HFF-Myc (cell line): Measurements from ENCODE around the gene ZNF444.
A peak's percentile ranks its signal among the peaks of the same experiment; 100 is the strongest.

ENCODE experiments used
- DNase-seq: peaks from one replicate; pipeline ENCODE4 v3.0.0-alpha.2; 2011; ENCODE audit warnings: low read depth; ENCODE audit errors: extremely low read depth
- H3K4me3 ChIP-seq: replicated peaks from 2 replicates; pipeline ENCODE4 v1.5.1; 2011; ENCODE audit warnings: low read depth, mild to moderate bottlenecking, control low read depth, low read length
- TF ChIP-seq, protein P1 (sequence below): IDR thresholded peaks from 2 replicates; pipeline ENCODE4 v1.5.1; 2012; ENCODE audit warnings: mild to moderate bottlenecking, low read depth, low read length, control low read depth; ENCODE audit errors: missing control alignments

Gene ZNF444

DNA sequence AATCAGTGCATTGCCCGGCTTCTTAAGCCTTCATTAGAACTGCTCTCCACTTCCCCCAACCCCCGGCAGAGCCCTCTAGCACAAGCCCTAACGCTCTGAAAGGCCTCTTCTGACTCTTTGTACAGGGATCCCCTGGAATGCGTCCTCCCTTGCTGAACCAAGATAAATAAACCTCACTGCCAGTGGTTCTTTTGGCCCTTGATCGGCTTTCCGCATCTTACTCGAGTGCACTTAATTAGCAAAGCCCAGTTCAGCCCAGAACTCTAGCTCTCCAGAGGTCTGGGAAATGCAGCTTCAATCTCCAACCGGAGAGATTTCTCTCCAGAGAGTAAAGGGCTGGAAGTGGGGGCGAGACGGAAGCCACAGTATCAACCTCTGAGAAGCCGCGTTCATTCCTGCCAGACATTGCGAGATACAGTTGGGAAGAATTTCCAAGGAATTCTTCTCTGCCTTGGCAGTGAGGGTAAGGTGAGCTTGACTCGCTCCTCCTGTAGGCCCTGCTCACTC is 8.7 kb upstream of the ZNF444 start:
- no peak overlapping the region for H3K4me3 ChIP-seq
- TF ChIP-seq, protein P1, sequence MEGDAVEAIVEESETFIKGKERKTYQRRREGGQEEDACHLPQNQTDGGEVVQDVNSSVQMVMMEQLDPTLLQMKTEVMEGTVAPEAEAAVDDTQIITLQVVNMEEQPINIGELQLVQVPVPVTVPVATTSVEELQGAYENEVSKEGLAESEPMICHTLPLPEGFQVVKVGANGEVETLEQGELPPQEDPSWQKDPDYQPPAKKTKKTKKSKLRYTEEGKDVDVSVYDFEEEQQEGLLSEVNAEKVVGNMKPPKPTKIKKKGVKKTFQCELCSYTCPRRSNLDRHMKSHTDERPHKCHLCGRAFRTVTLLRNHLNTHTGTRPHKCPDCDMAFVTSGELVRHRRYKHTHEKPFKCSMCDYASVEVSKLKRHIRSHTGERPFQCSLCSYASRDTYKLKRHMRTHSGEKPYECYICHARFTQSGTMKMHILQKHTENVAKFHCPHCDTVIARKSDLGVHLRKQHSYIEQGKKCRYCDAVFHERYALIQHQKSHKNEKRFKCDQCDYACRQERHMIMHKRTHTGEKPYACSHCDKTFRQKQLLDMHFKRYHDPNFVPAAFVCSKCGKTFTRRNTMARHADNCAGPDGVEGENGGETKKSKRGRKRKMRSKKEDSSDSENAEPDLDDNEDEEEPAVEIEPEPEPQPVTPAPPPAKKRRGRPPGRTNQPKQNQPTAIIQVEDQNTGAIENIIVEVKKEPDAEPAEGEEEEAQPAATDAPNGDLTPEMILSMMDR, result no peak
- DNase-seq, result no peak

DNA sequence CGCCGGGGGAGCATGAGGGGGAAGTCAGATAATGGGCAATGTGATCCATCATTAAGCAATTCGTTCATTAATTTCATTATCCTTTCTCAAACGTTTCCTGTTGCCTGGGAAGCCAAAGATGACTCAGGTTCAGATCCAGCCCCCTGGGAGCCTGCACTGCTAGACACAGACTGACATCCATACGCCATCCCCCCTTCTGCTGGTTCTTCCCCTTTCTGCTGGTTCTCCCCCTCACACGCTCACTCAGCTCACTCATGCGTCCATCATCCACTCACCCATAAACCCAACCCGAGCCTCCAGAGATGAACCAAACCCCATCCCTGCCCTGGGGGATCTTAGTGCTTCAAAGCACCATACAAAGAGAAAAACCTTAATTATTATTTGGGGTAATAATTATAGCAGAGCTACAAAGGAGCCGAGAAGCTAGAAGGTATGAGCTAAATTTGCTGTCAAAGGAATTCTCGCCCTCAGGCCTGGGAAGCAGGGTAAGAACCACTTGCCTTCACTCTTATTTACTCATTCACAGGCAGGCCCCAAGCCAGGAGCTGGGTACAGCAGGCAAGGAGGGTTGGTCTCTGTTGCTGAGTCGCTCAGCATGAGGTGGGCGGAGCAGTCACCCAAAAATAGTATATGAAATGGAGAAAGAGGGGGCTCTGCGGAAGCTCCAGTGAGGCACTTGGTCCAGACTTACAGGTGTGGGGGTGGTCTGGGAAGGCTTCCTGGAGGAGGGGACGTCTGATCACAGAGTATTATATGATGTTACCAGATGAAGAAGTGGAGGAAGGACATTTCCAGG is 7.0 kb upstream of the ZNF444 start:
- TF ChIP-seq, protein P1, result no peak
- no peak for DNase-seq
- H3K4me3 ChIP-seq, result no peak overlapping the region

DNA sequence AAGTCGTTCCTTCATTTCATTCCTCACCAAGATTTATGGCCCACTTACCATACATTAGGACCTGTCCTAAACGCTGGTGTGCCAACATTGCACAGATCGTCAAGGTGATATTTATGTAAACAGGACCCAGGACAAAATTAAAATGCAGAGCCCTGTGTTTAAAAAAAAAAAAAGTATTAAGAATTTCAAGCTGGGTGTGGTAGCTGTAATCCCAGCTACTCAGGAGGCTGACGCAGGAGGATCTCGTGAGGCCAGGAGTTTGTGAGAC is 6.5 kb upstream of the ZNF444 start:
- TF ChIP-seq, protein P1, result no peak
- no peak for DNase-seq
- H3K4me3 ChIP-seq, result no peak overlapping the region

DNA sequence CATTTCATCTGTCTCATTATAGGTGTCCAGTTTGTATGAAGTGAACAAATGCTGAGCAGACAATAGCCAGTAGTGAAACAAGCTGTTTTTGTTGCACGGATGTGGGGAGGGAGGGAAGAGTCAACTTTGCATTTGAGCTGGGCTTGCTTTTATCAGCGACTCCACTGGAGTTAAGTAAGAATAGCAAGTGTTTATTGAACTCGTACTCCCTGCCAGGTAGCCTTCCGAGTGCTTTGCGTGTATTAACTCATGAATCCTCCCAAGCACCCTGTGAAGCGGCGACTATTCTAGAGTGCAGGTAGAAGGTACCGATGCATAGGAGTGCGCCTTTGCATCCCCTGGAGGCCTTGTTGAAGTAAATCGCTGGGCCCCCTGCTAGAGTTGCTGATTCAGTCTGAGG is 4.7 kb upstream of the ZNF444 start:
- TF ChIP-seq, protein P1, result no peak
- no peak overlapping the region for H3K4me3 ChIP-seq

DNA sequence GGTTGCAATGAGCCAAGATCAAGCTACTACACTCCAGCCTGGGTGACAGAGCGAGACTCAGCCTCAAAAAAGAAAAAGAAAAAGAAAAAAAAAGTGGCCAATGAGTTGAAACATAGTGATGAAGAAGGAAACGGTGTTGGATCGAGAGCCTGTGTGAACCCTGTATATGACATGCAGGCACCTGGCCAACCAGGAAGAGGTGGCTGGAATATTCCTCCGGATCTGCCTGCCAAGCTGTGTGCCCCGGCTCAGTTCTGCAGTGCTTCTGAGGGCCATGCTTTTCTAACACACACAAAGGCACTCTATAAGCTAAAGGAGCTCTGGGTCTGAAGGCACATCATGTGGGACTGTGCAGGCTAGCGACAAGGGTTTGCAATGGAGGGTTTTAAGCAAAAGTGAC is 3.7 kb upstream of the ZNF444 start:
- no peak overlapping the region for H3K4me3 ChIP-seq
- no peak for DNase-seq
- TF ChIP-seq, protein P1, result no peak

More for the DNA sequence above, 4.7 kb upstream of the ZNF444 start:
- no peak for DNase-seq

DNA sequence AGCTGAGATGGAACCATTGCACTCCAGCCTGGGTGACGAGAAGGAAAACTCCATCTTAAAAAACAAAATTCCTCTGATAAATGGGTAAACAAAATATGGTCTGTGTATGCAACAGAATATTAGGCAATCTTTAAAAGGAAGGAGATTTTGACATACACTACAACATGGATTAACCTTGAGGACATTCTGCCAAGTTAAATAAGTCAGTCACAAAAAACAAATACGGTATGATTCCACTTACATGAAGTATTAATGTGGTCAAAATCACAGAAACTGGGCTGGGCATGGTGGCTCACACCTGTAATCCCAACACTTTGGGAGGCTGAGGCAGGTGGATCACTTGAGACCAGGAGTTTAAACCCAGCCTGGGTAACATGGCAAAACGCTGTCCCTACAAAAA is 3.0 kb upstream of the ZNF444 start:
- TF ChIP-seq, protein P1, result no peak
- no peak overlapping the region for H3K4me3 ChIP-seq
- DNase-seq, result no peak

DNA sequence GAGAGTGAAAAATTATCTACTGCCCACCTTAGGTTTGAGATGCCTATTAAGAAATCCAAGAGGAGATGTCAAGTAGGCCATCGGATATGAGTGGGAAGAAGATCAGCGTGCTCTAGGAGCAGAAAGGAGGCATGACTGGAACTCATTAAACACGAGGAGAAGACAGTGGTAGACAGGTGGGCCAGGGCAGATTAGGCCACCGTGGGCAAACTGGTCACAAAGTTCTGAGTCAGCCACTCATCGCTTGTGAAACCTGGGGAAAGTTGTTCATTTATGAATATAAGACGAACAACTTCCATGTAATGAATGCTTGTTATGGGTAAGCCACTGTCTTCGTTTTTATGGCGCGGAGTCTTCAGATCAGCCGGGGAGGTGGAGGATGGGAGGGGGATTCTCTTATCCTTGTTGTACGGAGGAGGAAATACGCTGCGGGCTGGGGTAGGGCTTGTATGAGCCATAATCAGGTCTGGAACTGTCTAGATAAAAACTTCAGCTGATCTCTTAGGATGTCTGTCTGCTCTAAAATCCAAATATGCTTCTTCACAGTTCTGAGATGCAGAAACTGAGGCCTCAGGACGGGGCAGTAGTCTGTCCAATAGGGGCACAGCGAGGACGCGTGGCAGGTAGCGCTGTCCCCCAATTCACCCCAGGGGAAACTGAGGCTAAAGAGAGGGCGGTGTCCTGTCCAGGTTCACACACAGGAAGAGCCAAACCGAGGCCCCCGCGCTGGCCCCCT is 1.1 kb upstream of the ZNF444 start:
- TF ChIP-seq, protein P1, result no peak
- no peak for DNase-seq
- peak overlapping the region; percentile 57 for H3K4me3 ChIP-seq
